ENCODE data around the gene SAMD10. TPM values are rescaled to one million over a fixed set of nuclear protein-coding genes. Genes with fewer than 3 reads are reported as not detected.

Gene SAMD10
- total RNA-seq, result 6.5 TPM

GRCh38 chr20:63979557-63980316 lies at the start of gene SAMD10:
TSS of gene SAMD10 (minus strand) at chr20:63979642. CDS start at chr20:63979467, 175 bp downstream.

GRCh38 chr20:63980806-63981728 lies 1.6 kb upstream of the SAMD10 start, which contains the start of gene PRPF6:
TSS of gene PRPF6 (plus strand) at chr20:63981132. CDS start at chr20:63981246, 114 bp downstream.

GRCh38 chr20:63969838-63970713 lies 9.4 kb downstream of the SAMD10 start, which contains the start of gene ZNF512B:
TSS of gene ZNF512B (minus strand) at chr20:63969930. CDS start at chr20:63967950, 1,980 bp downstream.

GRCh38 chr20:63955827-63956663 lies 23.4 kb downstream of the SAMD10 start, which contains the start of gene UCKL1:
TSS of gene UCKL1 (minus strand) at chr20:63956416. CDS start at chr20:63956372, 44 bp downstream.

Small RNA genes within 50 kb of the gene (small RNA-seq; reads per million reads assigned to genes)
- gene MIR647 (ENCODE audit: low replicate concordance), result not detected

Other genes starting within 250 kb of the SAMD10 start
- gene LIME1, start 243.0 kb downstream of the SAMD10 start, total RNA-seq, result 7.5 TPM
- gene SLC2A4RG, start 239.9 kb downstream of the SAMD10 start, total RNA-seq, result 50.4 TPM
- 26.4 TPM for gene ZBTB46, start 148.4 kb downstream of the SAMD10 start, total RNA-seq
- gene ABHD16B, start 118.1 kb downstream of the SAMD10 start, total RNA-seq, result not detected
- 64.9 TPM for gene TPD52L2, start 114.4 kb downstream of the SAMD10 start, total RNA-seq
- 31.4 TPM for gene DNAJC5, start 84.5 kb downstream of the SAMD10 start, total RNA-seq
- gene UCKL1, start 23.2 kb downstream of the SAMD10 start, total RNA-seq, result 73.6 TPM
- gene ZNF512B, start 9.7 kb downstream of the SAMD10 start, total RNA-seq, result 18.3 TPM
- gene PRPF6, start 1.5 kb upstream of the SAMD10 start, total RNA-seq, result 64.6 TPM
- gene C20orf204, start 56.5 kb upstream of the SAMD10 start, total RNA-seq, result 3.6 TPM
- 20.5 TPM for gene SOX18, start 70.0 kb upstream of the SAMD10 start, total RNA-seq
- gene TCEA2, start 83.6 kb upstream of the SAMD10 start, total RNA-seq, result 35.6 TPM
- gene RGS19, start 99.9 kb upstream of the SAMD10 start, total RNA-seq, result 10.7 TPM
- 2.3 TPM for gene OPRL1, start 100.4 kb upstream of the SAMD10 start, total RNA-seq
- gene LKAAEAR1, start 104.8 kb upstream of the SAMD10 start, total RNA-seq, result 1.1 TPM
- not detected for gene NPBWR2, start 127.9 kb upstream of the SAMD10 start, total RNA-seq
- gene MYT1, start 184.8 kb upstream of the SAMD10 start, total RNA-seq, result 0.29 TPM

All from metanephros (tissue), 2 donors.